GM21529 (cell line): ENCODE data around the gene SIRT7.

ENCODE experiments used
- ATAC-seq: cut with Tn5 transposase; IDR thresholded peaks from one replicate; pipeline ENCODE4 v1.9.1; 2021; ENCODE audit not compliant: unreplicated experiment

SIRT7 gene, protein sequence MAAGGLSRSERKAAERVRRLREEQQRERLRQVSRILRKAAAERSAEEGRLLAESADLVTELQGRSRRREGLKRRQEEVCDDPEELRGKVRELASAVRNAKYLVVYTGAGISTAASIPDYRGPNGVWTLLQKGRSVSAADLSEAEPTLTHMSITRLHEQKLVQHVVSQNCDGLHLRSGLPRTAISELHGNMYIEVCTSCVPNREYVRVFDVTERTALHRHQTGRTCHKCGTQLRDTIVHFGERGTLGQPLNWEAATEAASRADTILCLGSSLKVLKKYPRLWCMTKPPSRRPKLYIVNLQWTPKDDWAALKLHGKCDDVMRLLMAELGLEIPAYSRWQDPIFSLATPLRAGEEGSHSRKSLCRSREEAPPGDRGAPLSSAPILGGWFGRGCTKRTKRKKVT

DNA sequence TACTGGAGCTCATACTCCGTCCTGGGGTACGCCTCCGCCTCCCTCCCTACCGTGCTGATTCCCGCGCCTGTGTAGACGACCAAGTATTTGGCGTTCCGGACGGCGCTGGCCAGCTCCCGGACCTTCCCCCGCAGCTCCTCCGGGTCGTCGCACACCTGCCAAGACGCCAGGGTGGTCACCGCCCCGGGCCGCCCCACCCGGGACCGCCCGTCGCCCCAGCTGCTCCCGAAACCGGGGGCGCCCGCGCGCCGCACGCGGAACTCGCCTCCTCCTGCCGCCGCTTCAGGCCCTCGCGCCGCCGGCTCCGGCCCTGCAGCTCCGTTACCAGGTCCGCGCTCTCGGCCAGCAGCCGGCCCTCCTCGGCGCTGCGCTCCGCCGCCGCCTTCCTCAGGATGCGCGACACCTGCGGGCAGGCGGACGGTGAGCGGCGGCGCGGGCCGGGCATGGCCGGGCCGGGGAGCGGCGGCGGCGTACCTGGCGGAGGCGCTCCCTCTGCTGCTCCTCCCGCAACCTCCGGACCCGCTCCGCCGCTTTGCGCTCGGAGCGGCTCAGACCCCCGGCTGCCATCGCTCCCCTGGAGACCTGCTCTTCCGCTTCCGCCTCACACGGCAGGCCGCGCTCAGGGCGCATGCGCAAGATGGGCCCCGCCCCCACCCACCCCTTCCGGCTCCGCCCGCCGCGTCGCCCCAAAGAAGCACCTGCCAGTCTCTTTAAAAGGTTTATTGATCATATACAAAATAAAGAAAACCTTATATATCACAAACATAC lies at the start of gene SIRT7:
Gene SIRT7 (minus strand): TSS at position 612 of the 768 bp plus-strand sequence. CDS start 45 bp downstream, at position 567.
- ATAC-seq = peak; percentile 69

DNA sequence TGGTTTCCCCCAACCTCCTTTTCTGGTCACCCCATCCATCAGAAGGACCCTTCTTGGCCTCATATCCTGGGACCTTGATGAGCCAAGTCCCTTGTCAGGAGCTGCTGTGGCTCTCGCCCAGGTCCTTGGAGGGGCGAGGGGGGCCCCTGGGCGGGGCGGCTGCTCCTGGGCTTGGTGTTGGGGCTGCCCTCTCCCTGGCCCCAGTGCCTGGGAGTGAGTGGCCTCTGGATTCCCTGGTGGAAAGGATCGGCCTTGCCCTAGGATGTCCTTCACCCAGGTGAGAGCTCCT lies 49.2 kb upstream of the SIRT7 start:
- no peak for ATAC-seq

DNA sequence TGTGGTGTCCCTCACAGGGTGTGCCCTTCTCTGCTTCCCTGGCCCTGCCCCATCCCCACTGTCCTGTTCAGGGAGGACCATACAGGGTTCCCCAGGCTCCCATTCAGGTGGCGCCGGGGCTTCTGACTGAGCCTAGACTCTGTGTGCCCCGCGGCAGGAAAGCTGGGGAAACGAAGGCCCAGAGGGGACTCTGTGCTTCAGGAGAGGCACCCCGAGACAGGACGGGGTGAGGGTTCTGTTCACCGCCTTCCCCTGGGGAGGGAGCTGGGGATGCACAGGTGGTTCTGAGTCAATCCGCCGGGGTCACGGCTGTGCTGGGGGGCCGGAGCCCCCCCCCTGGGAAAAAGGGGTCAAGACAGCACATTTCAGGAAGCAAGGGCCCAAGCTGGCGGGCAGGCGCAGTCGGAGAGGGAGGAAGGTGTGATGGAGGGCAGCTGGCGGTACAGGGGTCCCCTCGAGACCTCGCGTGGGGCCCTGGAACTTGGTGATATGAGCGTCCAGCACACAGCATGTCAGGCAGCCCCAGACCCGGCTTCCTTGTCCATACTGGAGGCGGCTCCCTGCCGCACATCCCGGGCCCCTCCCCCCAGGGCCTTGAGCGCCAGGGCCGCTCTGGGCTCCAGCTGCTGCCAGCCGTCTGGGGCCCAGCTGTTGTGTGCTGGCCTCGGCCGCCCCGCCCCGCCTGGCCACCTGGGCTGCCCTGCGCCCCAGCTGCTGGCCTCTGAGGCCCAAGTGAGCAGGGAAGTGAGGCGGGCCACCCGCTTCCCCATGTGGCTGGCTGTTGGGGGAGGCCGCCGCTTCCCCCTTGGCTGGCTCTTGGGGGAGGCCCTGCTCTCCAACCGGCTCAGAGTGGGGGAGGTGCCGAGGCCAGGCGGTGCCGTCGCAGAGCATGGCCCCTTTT lies 48.6 kb upstream of the SIRT7 start:
- ATAC-seq = no peak

DNA sequence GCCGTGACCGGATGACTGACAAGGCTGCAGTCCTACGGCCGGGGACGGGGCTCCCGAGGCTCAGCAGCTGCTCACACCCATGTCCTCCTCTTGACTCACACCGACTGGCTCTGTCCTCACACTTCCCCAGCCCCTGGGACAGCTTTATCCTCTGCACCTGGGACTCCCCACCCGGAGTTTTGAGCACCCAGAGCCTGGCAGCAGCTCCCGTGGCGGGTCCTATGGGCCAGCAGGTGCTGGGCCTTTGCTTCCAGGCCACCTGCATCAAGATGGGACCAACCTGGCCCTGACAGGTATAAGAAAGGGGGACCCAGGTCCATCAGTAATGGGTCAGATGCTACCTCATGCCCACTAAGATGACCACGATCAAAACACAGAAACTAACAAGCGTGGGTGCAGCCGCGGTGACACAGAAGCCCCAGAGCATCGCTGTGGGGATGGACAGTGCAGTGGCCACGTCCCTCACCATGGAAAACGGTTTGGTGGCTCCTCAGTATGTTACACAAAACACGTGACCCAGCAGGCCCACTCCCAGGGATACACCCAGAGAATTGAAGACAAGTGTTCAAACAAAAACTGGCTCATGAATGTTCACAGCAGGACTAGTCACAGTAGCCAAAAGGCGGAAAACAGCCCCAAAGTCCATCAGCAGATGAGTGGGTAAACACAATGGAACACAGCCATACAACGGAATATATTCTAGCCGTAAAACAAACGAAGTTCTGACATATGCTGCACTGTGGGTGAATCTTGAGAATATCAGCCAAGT lies 46.3 kb upstream of the SIRT7 start:
- no peak for ATAC-seq

DNA sequence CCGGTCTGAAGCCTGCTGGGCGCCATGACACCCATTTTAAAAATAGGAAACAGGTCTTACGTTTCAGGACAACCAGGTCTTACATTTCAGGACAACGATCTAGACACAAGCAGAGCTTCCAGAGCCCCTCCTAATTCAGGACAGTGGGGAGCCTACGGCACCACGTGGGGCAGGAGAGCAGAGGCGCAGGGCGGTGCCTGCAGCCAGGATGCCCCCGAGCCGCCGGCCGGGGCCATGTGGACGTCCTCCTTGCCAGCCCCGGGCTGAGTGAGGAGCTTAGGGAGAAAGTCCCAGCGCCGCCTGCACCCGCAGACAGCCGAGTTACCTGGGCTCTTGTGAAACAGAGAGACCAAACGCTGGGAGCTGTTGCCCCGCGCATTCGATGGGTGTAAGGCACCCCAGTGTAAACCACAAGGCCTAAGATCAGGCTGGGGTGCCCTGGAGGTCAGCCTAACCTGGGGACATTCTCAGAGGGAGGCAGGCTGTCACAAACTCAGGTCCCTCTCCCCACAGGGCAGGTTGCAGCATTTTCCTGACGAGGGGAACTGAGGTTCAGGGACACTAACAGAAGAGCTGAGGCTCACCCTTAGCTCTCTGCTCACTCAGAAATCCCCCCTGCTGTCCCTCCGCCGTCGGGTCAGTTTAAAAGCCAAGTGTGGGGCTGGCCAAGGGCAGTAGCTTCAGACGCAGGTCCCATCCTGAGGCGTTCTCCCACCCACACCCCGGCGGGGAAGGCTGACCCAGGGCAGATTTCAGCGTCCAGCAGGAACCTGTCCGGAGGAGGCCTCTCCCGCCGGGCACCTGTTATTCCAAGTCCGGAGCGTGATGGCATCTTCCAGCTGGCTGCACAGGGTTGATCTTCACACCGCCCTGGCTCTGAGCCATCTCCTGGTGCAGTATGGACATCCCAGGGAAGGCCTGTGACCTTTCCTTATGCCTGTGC lies 44.8 kb upstream of the SIRT7 start:
- no peak for ATAC-seq

DNA sequence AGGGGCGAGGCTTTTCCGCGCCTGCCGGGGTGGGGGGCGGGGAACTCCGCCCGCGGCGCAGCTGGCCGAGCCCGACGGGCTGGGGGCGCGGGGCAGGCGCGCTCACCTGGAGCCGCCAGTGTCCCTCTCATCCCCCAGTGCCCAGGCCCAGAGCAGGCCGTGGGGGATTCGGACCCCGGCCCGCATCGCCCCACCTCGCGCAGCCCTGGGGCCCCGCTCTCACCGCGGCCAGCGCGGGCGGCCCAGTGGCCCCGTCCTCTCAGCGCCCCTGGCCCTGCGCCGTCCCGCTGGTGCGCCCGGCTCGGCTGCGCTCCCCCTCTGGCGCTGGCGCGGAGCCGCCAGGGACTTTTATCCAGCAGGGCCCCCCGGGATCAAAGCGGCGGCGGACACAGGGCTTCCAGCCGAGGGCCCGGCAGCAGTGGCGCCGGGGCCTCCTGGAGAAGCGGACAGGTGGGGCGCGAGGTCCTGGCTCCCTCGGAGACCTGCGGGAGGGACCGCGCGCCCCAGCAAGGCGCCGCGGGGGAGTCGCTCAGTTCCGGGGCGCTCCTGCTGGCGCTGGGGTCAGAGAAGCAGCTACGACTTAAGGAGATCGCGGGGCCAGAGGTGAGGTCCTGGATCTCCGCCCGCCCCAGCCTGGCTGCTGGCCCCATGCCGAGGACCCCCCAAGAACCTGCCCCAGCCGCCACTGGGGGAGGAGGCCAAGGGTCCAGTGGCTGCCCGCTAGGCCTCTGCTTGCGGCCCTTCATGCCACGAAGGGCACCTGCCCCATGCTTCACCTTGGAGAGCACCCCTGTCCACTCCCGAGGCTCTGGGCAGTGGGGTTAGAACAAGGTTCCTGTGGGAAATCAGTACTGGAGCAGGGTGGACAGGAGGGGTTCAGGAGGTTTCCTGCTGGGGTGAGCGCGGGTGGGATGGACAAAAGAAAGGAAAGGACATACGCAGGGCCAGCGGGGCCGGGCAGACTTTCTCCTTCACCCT lies 43.8 kb upstream of the SIRT7 start:
- no peak for ATAC-seq

DNA sequence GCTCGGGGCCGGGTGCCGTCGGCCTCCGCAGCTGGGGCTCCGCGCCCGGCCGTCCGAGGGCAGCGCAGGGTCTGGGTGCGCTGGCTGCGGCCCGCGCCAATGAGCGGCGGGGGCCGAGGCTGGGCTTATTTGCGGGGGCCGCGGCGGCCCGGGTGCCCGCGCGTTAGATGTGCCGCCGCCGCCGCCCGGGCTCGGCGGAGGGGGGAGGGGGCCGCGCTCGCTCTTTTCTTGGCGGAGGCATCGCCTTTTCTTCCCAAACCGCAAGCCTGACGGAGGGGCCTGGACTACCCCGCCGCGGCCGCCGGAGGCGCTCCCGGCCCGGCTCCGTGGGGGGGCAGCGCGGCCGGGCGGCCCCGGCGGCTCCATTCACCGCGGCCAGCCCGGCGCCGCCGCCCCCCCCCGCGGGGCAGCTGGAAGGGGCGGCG lies 43.1 kb upstream of the SIRT7 start, which contains the start of gene NOTUM:
Gene NOTUM (minus strand): TSS at position 101 of the 425 bp plus-strand sequence. CDS start 278 bp downstream, outside the sequence.
- ATAC-seq = no peak

DNA sequence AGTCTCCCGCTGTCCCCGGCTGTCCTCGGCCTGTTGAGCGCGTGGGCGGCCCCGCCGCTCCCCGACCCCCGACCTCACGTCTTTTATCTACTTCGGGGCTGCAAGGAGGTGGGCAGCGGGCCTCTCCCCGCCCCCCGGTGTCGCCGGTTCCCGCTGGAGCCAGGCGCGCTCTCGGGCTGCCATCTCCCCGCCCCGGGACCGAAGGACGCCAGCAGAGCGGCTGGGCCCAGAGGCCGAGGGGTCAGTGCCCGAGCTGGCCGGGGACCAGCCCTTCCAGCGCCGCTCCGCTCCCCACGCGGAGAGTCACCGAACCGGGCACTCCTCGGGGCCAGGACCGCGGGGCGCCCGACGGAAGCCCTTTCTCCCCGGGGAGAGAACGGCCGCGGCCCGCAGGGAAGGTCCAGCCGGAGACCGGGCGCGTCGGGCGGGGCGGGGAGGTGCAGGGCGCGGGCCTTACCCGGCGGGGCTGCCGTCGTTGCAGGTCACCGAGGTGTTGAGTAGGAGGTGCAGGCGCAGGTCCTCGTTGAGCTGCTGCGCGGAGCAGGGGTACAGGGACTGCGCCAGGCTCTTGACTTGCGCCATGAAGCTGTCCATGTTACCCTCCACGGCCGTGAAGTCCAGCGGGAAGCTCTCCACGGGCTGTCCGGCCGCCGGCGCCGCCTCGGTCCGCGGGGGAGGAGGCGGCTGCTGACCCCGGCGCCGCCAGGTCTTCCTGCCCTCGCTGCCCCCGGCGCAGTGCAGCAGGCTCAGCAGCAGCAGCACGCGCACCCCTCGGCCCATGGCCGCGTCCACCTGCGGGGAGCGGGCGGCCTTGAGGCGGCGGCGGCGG lies 42.4 kb upstream of the SIRT7 start:
- no peak for ATAC-seq

DNA sequence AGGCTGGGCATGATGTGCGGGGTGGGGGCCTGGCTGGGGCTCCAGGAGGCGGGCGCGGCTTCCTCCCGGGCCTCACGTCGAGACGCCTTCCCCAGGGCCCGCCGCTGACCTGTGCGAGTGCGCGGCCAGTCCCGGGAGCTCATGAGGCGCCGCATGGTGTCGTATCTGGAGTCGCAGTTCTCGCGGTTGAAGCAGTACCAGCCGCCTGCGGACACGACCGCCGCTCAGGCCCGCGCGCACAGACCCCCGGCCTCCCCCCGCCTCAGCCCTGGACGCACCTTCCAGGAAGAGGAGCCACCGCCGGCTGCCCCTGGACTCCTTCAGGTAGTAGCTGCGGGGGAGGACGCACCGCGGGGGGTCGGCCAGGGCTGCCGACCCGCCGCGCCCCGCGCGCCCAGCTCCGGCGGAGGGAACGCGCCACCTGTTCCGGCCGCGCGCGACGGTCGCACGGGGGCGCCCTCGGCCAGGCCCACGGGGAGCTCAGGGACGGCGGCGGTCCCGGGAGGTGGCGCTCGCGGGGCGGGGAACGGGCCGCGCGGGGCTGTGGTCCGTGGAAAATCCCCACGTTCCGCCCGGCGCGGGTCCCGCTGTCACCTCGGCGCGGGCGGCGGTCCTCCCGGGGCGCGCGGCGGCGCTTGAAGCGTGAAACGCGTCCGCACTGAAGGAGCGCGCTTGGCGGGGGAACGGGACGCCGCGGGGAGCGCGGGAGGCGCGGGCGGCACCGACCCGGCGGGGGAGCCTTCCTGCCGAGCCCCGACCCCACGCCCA lies 41.6 kb upstream of the SIRT7 start:
- peak; percentile 63 for ATAC-seq

DNA sequence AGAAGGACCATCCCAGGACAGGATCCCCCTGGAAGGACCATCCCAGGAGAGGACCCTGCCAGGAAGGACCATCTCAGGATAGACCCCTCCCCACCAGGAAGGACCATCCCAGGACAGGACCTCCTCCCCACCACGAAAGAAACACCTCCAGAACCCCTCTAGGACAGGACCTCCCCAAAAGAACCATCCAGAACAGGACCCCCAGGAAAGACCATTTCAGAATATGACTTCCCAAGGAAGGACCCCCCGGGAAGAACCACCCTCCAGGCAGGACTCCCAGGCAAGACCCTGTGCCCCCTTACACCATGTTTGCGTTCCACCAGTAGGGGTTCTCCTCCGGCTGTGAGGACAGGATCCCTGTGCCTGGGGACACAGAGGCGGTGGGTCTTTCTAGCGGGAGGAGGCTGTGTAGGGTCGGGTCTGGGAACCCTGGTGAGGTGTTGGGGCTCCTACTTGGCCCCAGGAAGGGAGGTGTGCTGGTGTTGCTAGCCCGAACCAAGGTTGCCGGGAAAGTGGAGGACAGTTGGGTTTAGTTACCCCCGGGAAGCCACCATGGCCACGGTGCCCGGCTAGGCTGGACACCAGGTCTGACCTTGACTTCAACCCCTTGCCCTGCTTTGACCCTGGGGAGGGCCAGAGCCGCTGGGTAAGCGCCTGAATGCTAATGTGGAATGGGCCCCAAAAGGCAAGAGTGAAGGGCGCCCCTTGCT lies 40.8 kb upstream of the SIRT7 start:
- ATAC-seq = no peak

DNA sequence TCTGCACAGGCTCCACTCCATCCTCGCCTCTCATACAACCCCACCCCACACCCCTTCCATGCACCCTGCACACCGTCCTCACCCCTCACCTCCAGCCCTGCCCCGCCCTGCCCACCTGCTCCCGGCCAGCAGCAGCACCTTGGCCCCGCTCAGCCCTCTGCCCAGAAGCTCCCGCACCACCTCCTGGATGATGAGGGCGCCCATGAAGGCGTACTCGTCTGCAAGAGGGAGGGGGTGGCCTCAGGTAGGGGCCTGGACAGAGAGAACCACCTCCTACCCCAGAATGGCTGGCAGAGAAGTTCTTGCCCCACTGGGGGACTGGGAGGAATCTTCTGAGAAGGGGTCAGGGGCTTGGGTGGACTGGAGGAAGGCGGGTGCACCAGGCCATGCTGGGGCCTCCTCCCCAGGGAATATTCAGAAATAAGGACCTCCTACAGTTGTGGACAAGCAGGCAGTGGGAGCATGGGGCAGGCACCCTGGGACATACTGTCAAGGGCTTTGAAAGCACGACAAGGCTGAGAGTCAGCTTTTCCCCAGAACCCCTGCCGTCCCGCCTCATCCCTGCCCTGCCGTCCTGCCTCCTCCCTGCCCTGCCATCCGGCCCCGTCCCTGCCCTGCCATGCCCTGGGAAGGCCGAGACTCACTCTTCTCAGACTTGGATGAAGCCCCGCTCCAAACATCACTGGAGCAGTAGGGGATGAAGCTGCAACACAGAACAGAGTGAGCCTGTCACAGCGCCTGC lies 39.9 kb upstream of the SIRT7 start:
- ATAC-seq = no peak

DNA sequence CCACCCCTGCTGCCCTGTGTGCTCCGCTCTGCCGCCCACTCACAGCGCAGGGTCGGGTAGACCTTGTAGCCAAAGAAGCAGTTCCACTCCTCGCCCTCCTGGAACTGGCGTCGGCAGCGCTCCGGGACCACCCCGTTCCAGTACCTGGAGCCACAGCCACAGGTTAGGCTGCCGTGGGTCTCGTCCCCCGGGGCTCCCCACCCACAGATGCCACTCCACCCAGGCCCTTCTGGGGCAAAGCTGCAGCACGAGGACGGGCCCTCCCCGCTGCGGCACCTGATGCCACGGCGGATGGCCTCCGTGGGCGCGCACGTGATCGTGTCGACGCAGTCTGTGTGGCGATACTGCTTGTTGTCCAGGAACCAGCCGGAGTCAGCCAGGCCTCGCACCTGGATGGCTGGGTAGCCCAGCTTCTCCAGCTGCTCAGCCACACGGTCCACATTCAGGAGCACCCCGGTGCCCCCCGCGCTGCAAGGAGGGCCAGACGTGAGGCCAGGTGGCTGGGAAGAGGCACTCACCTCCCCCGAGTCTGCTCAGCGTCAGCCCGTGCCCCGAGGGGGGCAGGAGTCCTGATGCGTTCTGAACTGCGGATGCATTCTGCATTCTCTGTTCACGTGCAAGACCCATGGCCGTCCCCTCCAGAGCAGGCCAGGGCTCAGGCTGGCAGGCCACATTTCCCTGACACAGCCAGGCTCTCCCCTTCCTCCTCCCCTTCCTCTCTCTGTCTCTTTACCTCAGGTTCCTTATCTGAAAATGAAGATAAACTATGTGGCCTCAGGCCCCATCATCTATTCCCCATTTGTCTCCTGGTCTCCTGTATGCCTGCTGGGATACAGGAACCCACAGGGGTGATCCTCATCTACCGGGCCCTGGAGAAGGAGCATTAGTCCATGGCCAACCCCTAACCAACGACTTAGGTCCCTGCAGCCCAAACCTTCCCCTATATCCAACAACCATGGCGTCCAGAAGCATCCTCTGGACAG lies 38.9 kb upstream of the SIRT7 start:
- ATAC-seq = no peak

DNA sequence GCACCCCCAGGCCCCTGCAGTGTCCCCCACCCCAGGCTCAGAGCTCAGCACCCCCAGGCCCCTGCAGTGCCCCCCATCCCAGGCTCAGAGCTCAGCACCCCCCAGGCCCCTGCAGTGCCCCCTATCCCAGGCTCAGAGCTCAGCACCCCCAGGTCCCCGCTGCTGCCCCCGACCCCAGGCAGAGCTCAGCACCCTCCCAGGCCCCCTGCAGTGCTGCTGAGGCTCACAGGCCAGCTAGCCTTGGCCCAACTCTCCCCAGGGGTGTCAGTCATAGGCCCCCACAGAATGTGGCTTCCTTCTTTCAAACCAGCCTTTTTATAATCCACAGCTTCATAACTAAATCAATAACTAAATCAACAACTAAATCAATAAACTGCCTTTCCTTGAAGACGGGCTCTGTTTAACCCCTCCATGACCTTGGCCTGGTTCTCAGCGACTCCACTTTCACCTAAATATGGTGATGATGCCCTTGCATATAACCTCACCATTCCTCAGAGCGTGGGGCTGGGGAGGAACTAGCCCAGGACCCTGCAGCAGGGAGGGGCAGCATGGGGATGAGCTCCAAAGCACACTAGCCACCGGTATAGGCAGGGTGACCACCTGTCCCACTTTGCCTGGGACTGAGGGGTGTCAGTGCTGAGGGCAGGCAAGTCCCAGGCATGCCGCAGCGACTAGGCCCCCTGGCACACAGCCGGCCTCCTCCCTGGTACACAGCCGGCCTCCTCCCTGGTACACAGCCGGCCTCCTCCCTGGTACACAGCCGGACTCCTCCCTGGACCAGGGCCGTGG lies 38.0 kb upstream of the SIRT7 start:
- ATAC-seq = no peak
